Endometrial microvascular endothelial cells (primary cell): ENCODE data around the gene HKDC1. TPM values are rescaled to one million over a fixed set of nuclear protein-coding genes. Genes with fewer than 3 reads are reported as not detected.
"Not testable (repeated sequence)": the region's sequence is repeated elsewhere in the genome, so short reads cannot be mapped to it uniquely, and the experiment has no call there.

Experiments used
- in situ Hi-C: cut with HindIII; loops from 2 replicates; pipeline ENCODE4 v1.10.0; 2017; ENCODE audit warnings: low sequenced_read_pairs, low pct_unique_long_range_greater_than_20kb; ENCODE audit errors: inconsistent ontology term
- total RNA-seq: library from RNA; depleted of rRNA; stranded (reverse); fragments of >200 nt; gene quantifications from one replicate; pipeline ENCODE4 v1.2.3, GENCODE V29; 2015; ENCODE audit errors: inconsistent ontology term

HKDC1 gene
- total RNA-seq, 1 donor from 2014 or later: not detected

DNA sequence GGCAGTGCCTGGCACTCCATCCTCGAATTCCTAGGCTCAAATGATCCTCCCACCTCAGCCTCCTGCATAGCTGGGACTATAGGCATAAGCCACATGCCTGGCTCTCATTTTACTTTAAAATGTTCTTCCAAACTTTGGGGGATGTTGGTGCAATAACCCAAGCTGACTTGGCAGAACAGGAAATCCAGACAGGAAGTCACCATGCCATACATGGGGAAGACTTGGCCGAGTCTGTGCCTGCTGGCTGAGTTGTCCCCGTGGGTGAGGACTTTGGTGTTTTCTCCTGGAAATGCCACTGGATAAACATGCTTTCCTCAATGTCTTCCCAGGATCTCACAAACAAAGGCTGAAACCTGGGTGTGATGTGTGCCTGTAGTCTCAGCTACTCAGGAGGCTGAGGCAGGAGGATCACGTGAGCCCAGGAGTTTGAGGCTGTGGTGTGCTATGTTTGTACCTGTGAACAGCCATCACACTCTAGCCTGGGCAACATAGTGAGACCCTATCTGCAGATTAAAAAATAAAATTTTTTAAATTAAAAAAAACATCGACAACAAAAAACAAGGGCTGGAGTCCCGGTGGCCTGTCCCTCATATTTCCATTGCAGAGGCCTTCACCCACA lies 19.8 kb downstream of the HKDC1 start:
- in situ Hi-C loops: no loop called here

DNA sequence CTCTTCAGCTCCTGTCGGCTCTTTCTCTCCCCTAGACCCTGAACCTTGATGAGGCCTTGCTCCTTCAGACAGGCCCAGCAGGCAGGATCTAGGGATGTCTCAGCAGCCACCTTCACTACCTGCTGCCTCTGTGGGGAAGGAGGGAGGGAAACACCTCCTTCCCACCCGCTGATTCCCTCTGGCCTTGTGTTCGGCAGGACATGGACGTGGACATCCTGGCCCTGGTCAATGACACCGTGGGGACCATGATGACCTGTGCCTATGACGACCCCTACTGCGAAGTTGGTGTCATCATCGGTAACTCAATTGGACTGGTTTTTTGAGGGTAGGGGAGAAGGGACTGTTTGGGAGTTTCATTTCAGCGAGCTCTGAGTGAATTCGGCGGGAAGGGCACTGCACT lies 20.3 kb downstream of the HKDC1 start:
- in situ Hi-C loops: no loop called here

DNA sequence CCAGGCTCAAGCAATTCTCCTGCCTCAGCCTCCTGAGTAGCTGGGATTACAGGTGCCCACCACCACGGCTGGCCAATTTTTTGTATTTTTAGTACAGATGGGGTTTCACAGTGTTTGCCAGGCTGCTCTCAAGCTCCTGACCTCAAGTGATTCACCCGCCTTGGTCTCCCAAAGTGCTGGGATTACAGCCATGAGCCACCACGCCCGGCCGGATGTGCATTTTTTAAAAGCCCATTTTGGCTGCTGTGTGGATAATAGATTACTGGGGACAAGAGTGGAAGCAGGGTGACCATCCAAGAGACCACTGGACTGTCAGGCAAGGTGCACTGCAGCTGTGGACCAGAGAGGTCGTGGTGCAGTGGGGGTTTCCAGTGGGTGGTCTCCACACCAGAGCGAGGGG lies 21.4 kb downstream of the HKDC1 start:
- in situ Hi-C loops: no loop called here

DNA sequence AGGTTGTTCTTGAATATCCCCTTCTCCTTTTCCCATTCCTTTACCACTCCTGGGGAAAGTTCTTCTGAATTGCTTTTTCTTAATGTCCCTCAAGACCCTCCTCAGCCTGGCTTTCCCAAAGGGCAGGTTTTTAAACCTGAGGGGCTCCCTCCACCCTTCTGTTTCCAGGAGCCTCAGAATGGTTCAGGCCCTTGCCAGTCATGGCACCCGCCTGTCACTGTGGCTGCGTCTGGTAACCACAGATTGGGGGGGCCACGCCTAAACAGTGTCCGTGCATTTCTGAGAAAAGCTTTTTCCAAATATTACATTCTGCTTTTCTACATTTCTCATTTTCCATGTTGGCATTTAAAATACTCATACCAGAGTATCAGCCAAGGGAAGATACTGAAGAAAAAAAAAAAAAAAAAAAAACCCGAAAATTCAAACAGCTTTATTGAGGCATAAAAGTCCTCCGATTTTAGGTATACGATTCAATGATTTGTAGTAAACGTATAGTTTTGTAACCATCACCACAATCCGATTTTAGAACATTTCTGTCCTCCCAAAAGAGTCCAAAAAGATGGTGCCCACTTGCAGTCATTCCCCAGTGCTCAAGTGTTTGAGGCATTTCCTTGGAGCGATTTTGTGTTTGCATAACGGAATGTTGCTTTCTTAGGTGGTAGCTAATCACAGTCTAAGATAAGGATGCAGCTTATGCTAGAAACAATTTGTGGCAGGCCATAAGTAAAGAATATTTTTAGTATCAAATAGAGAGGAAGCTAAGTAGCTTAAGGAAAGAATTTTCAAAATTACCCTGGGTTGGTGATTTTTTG lies 22.1 kb downstream of the HKDC1 start:
- in situ Hi-C loops: no loop called here

DNA sequence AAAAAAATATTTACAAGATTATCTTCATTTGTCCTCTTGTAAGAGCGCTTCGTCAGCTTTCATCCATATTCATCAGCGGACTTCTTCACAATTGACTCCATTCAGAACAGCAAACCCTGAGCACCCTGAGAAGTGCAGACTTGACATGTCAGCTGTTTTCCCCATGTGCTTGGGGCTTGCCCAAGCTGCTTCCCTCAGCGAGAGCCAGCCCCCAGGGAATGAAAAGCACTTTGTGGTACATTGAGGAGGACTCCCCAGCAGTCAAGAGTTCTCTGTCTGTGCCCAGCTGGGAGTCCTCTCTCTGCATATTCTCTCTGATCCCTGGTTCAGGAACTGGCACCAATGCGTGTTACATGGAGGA lies 22.7 kb downstream of the HKDC1 start:
- in situ Hi-C loops: no loop called here

DNA sequence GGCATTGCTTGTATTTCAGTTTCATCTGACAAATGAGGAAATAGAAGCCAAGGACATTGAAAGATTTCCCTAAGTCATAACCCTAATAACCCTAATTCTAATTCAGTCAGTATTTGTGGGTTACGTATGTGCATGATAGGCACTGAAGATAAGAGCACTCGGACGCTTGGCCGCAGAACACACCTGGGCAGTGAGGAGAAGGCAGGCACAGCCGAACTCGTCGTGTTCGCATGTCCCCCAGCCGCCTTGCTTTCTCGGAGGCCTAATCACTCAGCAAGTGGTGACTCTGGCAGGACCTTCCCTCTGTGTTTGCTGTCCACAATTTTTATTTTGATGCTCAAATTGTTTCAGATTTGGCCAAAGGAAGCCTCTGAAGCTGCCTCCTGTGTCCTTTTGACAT lies 23.7 kb downstream of the HKDC1 start:
- in situ Hi-C loops: no loop called here

DNA sequence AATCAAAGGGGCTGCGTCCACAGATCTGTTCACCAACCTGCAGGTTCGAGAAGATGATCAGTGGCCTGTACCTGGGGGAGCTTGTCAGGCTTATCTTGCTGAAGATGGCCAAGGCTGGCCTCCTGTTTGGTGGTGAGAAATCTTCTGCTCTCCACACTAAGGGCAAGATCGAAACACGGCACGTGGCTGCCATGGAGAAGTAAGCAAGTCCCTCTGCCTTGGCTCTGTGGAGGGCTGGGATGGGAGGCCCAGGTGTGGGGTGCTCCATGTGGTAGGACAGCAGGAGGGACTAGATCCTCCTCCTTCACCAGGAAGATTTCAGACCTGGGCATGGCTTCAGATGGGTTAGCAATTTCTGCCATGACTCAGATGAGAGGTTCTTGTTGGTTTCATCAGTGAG lies 25.9 kb downstream of the HKDC1 start:
- in situ Hi-C loops: no loop called here

DNA sequence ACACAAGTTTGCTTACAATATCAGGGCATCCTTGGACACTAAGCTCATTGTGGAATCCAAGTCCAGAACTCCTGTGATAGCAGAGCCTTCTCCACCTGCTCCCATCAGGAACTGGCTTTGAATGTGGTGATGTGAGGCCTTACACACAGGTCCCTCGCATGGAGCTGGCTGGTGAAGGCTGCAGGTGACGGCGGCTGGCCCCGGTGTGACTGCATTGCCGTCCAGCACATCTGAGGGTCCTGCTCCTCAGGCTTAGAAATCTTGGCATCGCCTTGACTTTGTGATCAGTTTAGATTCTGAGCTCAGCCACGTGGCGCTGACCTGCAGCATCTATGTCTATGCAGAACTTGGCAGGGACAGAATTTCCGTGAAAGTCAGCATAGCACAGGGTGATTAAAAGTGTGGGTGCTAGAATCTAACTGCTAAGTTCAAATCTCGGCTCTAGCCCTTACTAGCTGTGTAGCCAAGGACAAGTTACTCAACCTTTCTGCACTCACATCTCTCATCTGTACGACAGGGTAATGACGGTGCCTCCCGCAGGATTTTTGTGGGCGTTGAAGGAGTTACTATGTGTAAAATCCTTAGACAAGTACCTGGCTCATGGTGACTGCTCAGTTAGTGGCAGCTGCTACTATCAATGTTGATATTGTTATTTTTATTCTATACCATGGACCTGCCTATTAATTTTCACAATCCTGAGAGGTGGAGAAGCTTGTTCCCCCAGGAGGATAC lies 26.6 kb downstream of the HKDC1 start:
- in situ Hi-C loops: no loop called here

DNA sequence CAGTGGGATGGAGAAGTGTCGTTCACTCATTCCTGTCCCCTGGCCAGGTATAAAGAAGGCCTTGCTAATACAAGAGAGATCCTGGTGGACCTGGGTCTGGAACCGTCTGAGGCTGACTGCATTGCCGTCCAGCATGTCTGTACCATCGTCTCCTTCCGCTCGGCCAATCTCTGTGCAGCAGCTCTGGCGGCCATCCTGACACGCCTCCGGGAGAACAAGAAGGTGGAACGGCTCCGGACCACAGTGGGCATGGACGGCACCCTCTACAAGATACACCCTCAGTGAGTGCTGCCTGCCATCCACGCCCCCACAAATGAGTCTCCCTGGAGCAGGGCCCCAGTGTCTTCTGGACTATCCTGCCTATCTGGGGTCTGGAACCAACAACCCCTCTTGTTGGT lies 27.2 kb downstream of the HKDC1 start:
- in situ Hi-C loops: no loop called here

DNA sequence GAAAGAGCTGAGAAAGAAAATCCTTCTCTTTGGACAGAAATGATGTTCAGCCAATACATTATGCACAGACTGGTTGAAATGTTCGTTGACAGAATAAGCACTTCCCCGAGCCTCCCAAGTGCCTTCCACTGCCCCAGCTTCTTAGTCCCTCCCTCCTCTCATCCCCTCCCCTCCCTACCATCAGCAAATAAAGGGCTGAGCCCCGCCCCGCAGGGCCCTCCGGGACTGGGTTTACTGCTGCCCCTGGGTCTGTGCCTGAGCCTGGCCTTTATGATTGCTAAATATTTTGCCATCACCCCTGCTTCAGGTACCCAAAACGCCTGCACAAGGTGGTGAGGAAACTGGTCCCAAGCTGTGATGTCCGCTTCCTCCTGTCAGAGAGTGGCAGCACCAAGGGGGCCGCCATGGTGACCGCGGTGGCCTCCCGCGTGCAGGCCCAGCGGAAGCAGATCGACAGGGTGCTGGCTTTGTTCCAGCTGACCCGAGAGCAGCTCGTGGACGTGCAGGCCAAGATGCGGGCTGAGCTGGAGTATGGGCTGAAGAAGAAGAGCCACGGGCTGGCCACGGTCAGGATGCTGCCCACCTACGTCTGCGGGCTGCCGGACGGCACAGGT lies 28.1 kb downstream of the HKDC1 start:
- in situ Hi-C loops: no loop called here

DNA sequence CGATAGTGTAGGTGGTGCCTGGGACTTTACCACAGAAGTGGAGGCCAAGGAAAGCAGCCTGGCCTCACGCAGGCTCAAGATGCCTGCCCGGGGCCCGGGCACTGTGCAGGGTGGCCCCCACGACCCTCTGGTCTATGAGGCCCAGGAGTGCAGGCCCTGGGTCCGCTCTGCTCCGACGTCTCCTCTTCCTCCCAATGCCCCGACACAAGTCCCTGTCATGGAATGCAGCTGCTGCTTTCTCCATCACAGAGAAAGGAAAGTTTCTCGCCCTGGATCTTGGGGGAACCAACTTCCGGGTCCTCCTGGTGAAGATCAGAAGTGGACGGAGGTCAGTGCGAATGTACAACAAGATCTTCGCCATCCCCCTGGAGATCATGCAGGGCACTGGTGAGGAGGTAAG lies 29.9 kb downstream of the HKDC1 start:
- in situ Hi-C loops: no loop called here

DNA sequence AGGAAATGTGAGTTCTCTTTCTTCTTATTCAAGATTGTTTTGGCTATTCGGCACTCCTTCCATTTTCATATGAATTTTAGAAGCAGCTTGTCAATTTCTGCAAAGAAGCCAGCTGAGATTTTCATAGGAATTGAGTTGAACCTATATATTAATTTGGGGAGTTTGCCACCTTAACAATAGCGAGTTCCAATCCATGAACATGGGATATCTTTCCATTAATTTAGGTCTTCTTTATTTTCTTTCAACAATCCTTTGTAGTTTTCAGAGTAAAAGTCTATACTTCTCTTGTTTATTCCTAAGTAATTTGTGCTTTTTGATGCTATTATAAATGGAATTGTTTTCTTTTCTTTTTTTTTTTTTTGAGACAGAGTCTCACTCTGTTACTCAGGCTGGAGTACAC lies 31.3 kb downstream of the HKDC1 start:
- in situ Hi-C loops: not testable (repeated sequence)

DNA sequence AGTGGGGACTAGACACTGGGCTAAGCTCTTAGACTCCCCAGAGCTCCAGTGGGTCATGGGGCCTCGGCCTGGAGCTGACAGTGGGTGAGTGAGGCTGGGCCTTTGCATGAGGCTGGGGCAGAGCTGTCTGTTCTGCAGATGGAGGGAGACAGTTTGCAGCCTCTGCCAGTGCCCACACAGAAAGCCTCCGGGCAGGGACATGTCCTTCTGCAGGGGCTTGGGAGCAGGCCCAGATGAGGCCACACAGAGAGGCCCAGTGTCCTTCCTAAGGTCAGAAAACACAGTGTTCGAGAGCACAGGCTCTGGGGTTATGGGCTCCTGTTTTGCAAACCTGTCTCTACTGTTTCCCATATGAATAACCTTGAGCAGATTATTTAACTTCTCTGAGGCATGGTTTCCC lies 33.0 kb downstream of the HKDC1 start:
- in situ Hi-C loops: no loop called here

DNA sequence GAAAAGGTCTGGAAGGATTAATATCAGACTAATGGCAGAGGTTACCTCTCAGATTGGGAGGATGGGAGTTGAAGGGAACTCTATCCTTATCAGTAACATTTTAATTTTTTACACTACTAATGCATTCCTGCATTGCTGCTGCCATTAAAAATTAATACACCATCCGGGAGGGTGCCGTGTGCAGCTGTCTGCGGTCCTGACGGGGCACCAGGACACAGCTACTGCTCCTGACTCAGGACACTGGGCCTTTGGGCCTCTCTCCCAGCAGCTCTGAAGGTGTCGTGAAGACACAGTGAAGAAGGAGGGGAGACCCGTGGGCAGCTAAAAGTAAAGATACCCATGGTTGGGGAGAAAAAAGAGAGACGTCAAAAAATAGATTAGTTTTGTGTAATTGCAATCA lies 34.7 kb downstream of the HKDC1 start:
- in situ Hi-C loops: no loop called here

DNA sequence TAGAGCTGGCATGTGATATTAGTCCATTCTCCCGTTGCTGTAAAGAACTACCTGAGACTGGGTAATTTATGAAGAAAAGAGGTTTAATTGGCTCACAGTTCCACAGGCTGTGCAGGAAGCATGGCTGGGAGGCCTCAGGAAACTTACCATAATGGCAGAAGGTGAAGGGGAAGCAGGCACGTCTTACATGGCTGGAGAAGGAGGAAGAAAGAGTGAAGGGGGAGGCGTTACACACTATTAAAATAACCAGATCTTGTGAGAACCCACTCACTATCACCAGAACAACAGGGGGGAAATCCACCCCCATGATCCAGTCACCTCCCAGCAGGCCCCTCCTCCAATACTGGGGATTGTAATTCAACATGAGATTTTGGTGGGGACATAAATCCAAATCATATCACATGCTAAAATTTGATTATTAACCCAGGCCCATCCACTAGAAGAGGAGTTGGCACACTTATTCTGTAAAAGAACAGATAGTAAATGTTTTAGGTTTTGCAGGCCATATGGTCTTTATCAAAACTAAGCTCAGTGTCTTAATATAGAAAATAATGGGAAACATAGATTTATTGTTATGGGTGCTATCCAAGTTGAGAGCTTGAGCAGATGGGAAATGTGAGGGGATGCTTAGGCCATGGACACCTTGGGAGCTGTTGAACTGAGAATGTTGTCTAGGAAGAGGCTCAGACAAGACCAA lies 39.6 kb downstream of the HKDC1 start:
- in situ Hi-C loops: no loop called here

DNA sequence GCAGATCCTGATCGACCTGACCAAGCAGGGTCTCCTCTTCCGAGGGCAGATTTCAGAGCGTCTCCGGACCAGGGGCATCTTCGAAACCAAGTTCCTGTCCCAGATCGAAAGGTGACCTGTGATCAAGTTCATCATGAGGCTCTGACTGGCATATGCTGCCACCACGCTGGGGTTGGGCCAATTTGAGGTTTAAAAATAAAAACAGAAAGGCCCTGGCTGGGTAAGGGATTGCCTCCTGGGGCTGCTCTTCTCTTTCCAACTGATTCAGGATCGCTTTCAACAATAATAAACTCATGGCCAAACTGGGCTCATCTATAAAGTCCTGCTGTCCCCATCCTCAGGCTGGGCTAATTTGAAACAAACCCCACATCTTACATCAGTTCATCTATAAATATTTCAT lies 41.1 kb downstream of the HKDC1 start:
- in situ Hi-C loops: no loop called here

DNA sequence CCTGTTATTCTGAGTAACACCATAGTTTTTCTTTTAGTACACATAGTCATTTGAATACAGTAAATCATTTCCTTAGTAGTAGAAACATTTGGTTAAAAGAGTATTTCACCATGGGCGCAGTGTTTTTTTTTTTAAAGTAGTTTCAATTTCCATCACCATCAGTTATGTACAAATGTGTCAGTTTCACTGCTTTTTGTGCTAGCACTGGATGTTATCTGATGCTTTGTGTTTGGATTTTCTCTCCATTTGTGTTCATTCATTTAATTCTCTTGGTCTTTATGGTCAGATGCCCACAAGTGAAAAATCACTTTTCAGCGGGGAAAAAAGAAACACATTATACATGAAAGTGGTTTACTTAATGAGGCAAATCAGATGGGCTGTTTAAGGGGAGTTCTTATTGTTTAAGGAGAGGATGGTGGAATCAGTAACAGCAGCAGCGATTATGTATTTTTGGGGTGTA lies 42.2 kb downstream of the HKDC1 start:
- in situ Hi-C loops: no loop called here

DNA sequence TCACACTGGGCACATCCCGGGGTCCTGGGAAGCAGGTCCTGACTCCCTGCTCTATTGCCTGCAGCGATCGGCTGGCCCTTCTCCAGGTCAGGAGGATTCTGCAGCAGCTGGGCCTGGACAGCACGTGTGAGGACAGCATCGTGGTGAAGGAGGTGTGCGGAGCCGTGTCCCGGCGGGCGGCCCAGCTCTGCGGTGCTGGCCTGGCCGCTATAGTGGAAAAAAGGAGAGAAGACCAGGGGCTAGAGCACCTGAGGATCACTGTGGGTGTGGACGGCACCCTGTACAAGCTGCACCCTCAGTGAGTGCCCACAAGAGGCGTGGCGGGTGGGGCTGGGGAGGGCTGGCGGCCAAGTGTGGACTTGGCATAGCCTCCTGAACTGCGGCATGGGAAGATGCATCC lies 45.4 kb downstream of the HKDC1 start:
- in situ Hi-C loops: no loop called here

DNA sequence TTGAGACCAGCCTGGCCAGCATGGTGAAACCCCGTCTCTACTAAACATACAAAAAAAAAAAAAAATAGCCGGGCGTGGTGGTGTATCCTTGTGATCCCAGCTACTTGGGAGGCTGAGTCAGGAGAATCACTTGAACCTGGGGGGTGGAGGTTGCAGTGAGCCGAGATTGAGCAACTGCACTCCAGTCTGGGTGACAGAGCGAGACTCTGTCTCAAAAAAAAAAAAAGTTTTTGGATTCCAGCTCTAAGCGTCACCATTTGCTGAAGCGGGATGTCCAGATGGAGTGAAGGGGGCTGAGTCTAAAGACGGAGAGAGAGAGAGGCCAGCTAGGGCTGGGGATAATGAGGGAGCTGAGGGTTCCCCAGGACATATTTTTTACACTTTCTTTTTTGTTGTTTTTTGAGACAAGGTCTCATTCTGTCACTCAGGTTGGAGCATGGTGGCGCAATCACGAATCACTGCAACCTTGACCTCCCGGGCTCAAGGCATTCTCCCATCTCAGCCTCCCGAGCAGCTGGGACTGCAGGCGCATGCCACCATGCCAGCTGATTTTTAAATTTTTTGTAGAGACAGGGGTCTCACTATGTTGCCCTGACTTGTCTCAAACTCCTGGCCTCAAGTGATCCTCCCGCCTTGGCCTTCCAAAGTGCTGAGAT lies 48.8 kb downstream of the HKDC1 start:
- in situ Hi-C loops: no loop called here
